CD4-positive, alpha-beta T cell treated with Interleukin-4 for 1 hour (primary cell): ENCODE data around the gene ELOVL1.
"Not testable (repeated sequence)": the region's sequence is repeated elsewhere in the genome, so short reads cannot be mapped to it uniquely, and the experiment has no call there.

Experiments used
- DNase-seq, 2 donors: peaks; one replicate each; pipeline ENCODE4 v3.0.0-alpha.2; 2020 to 2022

Gene ELOVL1

GRCh38 chr1:43379476-43379875 lies 11.7 kb upstream of the ELOVL1 start:
- DNase-seq = no peak

GRCh38 chr1:43377831-43378230 lies 10.0 kb upstream of the ELOVL1 start:
- no peak for DNase-seq

GRCh38 chr1:43376723-43377235 lies 9.0 kb upstream of the ELOVL1 start:
- DNase-seq = no peak

GRCh38 chr1:43373066-43373940 lies 5.5 kb upstream of the ELOVL1 start:
- DNase-seq = no peak

- DNase-seq = no peak
These were observed 4.4 kb upstream of the ELOVL1 start for GRCh38 chr1:43372172-43372571.

- DNase-seq = no peak
These were observed 2.8 kb upstream of the ELOVL1 start for GRCh38 chr1:43370564-43370963.

- DNase-seq = not testable (repeated sequence)
These were observed 2.0 kb upstream of the ELOVL1 start for GRCh38 chr1:43369779-43370178.

GRCh38 chr1:43368646-43369020 lies 822 bp upstream of the ELOVL1 start:
- no peak for DNase-seq

GRCh38 chr1:43367026-43367903 lies 546 bp downstream of the ELOVL1 start:
- DNase-seq = peak in 1 of 2 donors; percentile 24

- no peak for DNase-seq
These were observed 1.2 kb downstream of the ELOVL1 start for GRCh38 chr1:43366601-43367025.

GRCh38 chr1:43366179-43366578 lies 1.6 kb downstream of the ELOVL1 start:
- no peak for DNase-seq

GRCh38 chr1:43365678-43366077 lies 2.1 kb downstream of the ELOVL1 start:
- DNase-seq = no peak

GRCh38 chr1:43363935-43364525 lies 3.8 kb downstream of the ELOVL1 start:
- no peak for DNase-seq

GRCh38 chr1:43363283-43363934 lies 4.4 kb downstream of the ELOVL1 start:
- no peak for DNase-seq

GRCh38 chr1:43360616-43361015 lies 7.2 kb downstream of the ELOVL1 start:
- no peak for DNase-seq

- no peak for DNase-seq
These were observed 8.1 kb downstream of the ELOVL1 start for GRCh38 chr1:43359696-43360095.

GRCh38 chr1:43358746-43359693 lies 8.8 kb downstream of the ELOVL1 start, which contains the start of gene CDC20:
Gene CDC20, plus strand, starts transcription at chr1:43358981. Its CDS starts 235 bp downstream, at chr1:43359216.
- peak; percentile 95 to 97 for DNase-seq

GRCh38 chr1:43358121-43358745 lies 9.6 kb downstream of the ELOVL1 start:
- DNase-seq = peak in 1 of 2 donors; percentile 22

GRCh38 chr1:43357251-43357650 lies 10.6 kb downstream of the ELOVL1 start:
- no peak for DNase-seq

GRCh38 chr1:43354936-43355335 lies 12.9 kb downstream of the ELOVL1 start:
- no peak for DNase-seq

- DNase-seq = no peak
These were observed 13.3 kb downstream of the ELOVL1 start for GRCh38 chr1:43354471-43354870.
